GOT3 (cell line): ENCODE measurements around the gene CLIC5.
"Not testable (repeated sequence)": the region's sequence is repeated elsewhere in the genome, so short reads cannot be mapped to it uniquely, and the experiment has no call there.

Experiments used
- DNase-seq: peaks from one replicate; lab custom pipeline; 2025; ENCODE audit warnings: mixed read lengths; lab: John Stamatoyannopoulos, UW

Gene CLIC5

DNA sequence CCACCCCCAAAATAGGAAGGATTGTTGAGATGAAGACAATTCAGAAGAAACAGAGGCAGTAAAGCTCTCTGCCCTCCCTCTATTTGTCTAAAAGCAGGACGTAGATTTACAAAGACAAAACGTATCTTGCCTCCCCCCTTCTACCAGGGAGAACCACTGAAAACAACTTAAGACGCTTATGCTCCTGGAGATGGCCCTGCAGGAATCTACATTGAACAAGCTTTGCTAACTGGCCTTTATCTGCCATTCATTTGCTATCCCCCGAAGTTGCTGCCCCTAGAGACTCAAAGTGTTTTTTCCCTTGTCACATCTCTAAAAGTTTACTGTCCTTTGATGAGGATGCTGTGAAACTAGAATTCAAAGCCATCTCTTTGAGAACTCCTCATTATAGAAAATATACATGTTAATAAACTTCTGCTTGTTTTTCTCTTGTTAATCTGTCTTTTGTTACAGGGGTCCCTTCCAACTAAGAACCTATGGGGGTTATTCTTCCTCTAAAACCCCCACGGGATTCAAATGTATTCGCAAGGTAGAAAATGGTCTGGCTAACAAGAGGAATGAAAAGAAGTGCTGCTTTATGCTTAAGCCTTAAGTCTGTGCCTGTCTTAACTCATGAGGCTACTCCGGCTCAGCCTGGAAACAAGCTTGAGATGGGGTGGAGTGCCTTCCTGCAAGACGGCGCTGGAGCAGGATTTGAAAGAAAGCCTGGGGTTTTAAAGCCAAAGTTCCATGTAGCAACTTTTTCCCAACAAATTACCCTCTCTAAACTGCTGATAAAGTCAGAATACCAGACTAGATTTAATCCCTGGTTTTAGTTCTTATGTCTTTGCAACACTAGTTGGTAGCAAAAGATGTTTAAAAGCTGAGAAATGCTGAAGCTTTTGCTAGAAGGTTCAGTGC lies 88.0 kb downstream of the CLIC5 start:
- no peak for DNase-seq

DNA sequence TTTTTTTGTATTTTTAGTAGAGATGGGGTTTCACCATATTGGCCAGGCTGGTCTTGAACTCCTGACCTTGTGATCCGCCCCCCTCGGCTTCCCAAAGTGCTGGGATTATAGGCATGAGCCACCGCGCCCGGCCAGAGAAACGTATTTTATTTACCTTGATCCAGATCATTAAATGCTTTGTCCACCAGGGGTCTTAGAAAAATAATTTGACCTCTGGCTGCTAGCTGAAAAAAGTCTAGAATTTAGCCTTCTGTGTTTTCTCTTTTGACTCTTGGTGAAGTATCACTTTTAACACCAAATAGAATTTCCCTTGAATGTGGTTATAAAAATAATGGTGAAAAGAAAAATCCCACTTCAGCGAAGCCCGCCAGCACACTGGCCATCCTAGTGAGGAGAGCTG lies 89.2 kb downstream of the CLIC5 start:
- not testable (repeated sequence) for DNase-seq

DNA sequence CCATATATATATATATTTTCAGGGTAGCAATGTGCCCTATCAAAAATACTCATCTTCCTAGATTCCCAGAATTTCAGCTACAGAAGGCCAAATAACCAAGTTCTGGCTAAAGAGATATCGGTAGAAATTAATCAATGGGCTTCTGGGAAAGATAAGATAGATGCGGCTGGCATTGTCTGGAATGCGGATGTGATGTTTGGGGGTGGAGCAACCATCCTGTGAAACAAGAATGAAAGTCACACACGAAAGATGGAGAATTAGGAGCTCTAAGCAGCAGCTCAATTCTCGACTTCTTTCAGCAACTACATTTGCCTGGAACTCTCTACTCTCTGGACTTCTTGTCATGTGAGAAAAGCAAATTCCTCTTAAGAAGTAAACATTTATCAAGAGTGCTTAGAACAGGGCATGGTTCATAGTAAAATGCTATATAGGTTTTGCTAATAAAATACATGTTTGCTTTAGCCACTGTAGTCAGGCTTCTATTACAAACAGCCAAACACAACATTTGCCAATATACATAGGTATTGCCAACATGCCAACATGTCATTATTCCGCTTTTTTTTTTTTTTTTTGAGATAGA lies 90.8 kb downstream of the CLIC5 start:
- DNase-seq, result no peak

DNA sequence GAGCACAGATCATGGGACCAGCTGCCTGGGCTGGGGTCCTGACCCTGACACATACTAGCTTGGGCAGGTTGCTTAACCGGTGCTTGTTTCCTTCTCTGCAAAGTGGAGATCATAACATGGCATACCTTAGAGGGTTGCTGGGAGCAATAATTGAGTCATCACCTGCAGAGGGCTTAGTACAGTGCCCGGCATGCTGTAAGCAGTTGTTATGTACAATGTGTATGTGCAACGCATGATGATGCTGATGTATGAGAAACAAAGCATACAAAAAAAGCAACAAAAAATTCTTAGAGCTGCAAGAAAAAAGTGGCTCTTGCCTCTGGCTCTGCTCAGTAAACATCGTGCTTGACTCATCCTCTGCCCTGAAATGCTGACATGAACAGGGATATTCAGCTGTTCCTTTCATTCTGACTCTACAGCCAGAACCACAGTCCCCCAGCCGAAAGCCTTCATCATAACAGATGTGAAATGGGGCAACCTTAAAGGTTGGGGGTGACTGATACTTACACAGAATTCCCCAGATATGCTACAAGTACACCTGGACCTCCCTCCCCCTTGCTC lies 91.7 kb downstream of the CLIC5 start:
- no peak for DNase-seq

DNA sequence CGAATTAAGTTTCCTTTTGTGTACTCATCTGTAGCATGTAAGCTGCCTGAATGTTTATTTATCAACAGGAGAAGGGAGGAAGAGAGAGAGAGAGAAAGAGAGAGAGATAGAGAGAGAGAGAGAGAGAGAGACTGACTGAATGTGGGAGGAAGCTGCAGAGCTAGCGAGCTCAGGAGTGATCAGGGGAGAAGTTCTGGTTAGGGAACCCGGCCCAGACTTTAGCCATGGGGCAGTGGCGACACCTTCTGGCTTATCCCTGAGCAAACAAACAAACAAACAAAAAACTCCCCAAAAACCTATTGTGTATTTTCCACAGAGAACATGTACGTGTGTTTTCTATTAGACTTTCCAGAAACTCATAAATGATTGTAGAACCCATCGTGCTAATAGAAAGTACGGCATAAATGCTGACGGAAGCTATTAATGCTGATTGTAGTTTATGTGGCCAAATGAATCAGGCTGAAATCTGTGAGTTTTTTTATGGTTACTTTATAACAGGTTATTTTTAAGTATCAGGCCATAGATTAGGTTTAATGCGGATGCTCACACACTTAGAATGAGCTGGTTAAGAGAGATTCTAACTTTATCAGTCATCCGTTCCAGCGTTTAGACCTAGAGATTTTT lies 92.8 kb downstream of the CLIC5 start:
- peak; percentile 3 for DNase-seq

DNA sequence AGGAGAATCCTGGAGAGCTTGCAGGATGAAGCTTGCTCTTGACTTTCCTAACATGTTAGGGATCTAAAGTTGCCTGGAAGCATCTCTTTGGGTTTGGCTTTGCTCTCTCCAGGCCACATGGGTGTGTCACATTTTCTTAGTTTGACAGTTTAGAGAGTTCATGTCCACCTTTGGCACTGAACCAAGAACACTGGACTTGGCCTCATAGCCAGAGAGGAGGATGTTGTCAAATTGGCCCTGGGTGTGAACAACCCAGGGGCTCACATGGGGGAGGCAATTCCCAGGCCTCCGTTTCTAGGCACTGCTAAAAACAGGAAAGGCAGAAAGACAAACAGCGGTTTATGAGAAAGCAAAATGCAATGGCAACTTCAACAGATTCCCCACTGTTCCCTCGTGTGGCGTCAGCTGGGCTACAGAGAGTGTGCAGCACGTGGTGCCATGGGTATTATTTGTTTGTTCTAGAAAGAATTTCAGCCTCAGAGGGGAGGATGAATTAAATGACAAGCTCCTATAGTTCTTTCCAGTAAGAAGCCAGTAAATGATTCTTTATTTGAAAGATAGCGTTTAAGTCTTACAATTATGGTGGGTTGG lies 93.9 kb downstream of the CLIC5 start:
- no peak for DNase-seq

DNA sequence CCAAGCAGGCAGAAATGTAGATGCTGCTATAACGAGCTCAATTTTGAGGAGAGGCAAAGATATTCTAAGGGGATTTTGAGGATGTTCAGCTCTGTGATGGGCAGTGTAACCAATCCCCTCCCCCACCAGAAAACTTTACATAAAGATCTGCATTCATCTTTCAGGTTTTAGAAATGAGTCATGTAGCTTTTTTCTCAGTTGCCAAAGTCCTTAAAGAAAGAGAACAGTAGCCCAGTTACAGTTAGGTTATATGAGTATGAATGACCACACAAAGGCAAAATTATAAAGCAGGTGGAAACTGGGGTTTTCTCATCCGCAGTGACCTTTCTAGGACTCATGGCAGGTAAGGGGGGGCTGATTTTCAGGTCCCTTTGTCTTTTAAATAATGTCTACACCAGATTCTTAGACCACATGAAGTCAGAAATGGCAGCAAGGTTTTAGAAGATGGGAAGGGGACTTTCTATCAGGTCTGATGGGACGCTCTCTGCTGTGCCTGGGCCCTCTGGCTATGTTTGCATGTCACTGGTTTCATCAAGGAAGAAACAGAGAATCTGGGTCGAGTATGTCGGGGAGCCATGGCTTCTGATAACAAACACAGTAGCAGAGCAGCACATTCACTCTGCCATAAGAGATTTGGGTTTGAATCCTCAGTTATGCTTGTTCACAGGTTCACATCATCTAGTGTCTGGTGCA lies 94.7 kb downstream of the CLIC5 start:
- no peak for DNase-seq

DNA sequence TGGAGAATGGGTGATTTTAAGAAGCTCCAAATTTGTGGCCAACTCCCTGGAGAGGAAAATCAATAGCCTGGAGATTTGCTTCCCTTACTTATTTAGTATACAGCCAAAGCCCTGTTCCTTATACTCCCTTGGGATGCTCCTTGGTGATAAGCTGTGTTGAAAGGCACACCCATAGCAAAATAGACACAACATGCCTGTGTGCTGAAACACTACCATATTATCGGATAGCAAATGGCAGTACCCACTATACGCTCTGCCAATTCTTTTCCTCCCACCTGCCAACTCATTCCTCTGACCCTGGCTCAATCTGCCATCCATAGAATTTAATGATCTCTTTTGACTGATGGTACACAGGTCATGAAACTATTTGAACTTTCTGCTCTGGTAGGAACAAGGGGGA lies 98.2 kb downstream of the CLIC5 start:
- no peak for DNase-seq

DNA sequence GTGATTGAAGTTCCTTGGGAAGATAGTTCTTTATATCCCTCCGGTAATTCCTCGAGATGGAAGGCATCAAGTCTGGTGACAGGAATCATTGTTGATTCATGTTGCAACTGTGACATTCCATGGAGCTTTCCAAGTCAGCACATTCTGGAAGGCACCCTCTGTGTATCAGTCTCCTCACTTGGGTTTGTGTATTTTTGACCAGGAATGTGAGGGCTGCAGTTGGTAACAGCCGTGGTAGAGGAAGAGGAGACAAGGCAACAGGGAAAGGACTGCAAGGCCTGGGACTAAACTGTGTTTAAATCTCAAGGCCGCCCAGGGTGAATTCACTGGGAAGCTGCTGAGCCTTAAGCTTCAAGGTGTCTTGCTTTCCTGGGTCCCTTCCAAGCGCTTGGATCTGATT lies 99.0 kb downstream of the CLIC5 start:
- DNase-seq, result no peak

DNA sequence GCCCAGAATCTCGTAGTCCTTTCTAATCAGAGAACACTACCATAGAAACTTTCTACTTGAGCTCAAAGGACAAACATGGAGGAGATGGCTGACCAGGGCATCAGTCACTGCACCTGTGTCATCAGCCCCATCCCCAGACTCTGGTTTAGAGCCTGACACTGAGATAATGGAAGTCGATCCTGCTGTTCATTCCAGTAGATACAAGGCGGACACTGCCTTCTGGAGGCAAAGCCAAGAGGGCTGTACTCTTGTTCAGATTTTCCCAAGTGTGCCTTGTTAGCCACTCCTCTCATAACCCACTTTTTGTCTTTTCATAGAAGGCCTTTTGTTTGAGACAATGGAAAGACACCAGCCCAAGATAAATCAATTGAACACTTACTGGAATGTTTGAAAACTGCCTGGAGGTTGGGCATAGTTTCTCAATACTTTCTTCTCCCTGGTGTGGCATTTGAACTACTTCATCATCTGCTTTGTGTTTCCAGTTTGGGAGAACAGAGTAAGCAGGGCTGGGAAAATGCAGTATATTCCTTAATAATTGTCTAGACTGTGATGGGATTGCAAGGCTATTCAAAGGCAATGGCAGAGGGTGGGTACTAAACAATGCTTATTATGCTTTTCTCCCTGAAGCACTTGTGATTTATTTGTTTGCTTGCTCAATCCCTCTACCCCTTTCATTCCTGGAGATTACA lies 99.7 kb downstream of the CLIC5 start:
- no peak for DNase-seq

DNA sequence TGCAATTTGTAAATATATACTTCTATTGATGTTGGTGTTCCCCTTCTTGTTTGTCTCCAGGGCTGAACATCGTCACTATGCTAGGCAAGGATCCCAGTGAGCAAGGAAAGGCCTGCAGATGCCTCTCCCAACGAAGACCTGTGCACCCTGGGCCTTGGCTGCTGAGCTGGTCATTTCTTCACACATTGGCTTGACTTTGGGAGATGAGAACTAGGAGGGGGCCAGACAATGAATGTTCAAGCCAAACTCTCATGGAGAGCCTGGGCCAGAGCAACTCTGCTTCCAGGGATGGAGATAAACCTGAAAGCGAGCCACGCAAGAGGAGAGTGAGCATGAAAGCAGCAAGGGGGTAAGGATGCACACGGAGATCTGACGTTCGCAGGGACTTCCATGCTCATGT lies 104.0 kb downstream of the CLIC5 start:
- DNase-seq, result no peak

DNA sequence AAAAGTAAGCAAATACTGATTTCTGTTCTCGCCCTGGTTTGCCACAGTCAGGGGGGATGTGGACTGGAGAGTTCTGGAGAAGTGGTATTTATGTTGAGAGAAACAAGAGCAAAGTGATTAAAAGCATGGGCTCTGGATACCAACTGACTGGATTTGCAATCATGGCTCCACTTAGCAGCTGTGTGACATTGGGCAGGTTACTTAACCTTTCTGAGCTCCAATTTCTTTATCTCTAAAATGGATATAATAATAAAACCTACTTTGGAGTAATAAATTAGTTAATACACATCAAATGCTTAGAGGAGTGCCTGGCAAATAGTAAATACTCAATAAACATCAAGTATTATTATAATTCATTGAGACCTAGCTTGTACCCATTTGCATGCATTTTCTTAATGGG lies 111.7 kb downstream of the CLIC5 start:
- no peak for DNase-seq

DNA sequence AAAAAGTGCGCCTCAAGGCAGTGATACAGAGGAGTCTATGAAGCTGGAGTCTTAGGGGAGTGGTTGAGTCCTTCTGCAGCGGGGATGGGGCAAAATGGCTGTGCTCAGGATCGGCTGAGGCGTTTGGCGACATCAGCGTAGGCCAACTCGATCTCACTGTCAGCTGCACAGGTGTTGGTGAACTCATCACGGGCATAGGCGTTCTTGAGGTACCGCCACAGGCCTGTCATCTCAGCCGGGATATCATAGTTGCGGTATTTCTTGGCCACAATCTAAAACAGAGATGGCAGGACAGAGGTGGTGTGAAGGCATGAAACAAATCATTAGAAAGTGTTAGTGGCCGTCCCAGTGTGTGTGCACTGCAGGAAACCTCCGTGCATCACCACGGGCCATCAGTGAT lies 112.7 kb downstream of the CLIC5 start:
- no peak for DNase-seq

DNA sequence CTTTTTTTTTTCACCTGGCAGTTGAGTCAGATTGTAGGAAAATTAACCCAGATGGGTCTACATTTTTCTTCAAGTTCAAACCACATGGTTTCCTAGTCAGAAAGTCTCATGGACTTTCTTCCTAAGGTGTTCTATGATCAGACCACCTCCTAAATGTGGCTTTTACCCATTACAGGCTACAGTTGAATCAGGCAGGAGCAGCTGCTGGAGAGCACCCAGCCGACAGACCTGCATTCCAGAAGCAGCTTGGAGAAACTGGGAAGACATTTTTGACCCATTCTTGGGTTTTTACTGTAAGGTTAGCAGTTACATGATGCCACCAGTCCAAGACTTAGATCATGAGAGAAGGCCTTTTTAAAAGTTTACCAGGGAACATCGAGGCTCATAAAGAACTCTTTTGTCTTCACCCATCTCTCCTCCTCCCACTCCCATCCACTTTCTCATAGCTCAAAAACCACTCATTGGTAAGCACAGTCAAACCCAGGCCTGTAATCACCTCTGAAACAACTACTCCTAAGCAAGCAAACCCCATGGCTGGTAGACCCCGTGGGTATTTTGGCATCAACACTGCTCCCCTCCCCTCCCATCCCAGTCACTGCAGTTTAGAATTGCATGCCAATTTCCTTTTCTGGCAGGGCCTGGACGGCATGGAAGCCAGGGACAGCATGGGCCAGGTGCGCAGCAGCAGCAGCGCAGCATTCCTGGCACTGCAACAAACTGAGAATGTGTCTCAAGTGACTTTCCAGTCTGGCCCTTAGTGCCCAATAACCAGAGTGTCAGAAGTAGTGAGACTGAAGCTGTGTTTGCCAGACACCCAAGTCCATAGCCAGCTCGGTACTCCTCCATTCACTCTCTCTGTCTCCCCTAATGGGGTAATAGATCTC lies 113.7 kb downstream of the CLIC5 start:
- no peak for DNase-seq

DNA sequence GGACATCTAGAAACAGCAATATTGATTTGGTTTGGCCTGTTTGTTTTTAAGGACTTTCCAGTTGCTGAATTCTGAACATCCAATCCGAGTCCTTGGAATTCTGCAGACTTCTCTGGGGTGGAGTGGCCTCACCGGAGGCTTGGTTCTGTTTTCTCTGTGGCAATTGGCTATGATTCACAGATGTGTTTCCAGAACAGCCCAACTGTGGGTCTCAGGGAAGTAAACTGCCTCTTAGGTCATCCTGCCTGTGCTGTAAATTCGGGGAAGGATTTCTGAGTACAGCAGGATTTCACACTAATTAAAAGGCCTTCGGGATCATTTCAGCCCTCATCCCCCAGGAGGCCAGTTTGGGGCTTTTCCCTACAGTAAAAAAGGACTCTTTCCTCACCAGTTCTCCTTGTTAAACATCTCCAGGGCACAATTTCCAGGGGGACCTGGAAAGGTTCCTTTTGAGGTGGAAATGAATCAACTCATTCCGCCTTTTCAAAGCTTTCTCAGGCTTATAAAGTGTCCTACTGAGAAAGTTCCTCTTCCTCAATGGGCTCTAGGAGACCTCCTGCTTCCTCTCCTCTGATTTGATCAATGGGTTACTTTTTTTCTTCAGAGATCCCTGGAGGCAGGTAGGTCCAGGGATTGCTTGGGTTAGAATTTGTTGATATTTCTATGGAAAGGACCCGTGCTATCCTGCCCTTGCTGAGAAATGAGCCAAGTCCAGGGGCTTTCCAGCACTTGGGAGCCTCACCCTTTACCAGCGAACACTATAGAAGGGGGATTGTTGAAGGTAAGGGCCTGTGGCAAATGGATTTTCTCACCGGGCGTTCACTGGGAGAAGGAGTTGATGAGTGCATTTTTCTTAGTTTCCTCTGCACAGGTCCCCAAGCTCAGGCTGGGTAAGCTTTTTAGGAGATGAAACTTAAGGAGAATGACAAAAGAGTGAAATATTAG lies 114.6 kb downstream of the CLIC5 start:
- no peak for DNase-seq

DNA sequence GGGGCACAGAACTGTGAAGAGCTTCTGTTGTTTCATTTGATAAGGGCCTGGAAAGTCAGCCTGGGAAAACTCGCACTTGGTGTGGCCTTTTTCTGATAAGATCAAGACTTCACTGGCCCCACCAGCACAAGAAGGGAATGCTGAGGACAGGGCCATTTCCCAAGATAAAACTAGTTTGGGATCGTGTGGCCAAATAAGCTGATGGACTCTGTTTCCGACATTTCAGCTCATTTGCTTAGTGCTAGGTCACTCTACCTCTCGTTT lies 116.0 kb downstream of the CLIC5 start:
- DNase-seq, result no peak

DNA sequence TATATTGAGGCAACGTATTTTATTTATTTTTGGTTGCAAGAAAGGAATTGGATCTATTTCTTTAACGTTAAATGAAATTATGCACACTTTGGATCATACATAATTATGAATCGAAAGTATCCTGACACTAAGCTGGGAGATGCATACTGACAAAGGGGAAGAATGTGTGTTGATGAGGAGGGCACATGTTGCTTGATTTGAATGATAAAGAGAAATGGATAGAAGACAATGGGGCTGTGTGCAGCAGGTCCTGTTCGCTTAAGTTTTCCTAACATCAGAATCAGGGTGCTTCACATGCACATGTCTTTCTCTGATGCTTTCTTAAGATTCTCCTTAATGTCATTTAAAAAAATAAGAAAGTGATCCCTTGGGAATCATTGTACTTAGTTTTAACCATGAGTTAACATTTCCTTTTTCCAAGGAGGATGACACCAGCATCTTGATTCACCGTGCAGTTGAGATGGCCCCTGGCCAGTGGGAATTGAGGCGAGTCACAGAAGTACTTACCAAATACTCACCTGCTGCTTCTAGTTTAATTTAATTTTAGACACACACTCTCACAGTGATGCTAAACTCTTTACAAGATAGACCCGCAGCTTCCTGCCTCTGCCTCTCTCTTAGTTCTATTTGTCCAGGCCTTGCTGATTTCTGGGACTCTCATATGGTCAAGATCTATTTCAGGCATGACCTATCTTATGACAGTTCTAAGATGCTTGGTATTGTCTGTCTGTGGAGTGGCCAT lies 116.5 kb downstream of the CLIC5 start:
- DNase-seq, result no peak

DNA sequence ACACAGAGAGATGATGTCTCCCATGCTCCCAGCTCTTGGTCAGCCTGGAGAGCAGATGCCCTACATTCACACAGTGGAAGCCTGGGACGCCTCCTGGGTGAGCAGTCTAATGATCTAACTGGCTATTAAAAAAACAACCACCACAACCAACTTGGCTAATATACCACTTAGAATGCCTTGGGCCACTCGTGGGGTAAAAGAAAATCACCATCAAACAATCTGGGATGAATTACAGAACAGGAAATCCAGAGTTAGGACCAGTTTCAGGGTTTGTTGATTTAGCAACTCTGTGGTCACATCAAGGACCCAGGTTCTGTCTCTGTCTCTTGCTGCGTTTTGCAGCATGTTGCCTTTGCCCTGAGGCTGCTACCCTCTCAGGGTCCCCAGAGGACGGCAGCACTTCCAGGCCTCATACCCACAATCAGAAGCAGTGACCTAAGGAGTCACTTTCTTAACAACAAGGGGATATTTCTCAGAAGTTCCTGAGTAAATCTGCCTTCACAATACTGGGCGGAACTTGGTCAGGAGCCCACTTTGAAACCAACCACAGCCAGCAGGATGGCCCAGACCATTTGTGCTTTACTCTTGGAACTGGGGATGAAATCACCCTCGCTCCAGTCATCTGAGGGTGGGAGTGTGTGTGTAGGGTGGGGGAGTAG lies 118.7 kb downstream of the CLIC5 start:
- DNase-seq, result peak; percentile 54
